Left ventricle myocardium inferior (tissue), 1 donor: ENCODE measurements around the gene VEGFA. TPM values are rescaled to one million over a fixed set of nuclear protein-coding genes. Genes with fewer than 3 reads are reported as not detected.

Source experiments
- DNase-seq: peaks from one replicate; pipeline ENCODE4 v3.0.0-alpha.2; 2020
- H3K27ac ChIP-seq: fragments of 200-600 bp; replicated peaks from 2 replicates; pipeline ENCODE4 v1.8.0; 2021
- H3K27me3 ChIP-seq: fragments of 200-600 bp; 2 replicates; pipeline ENCODE4 v1.8.0; 2021; ENCODE audit warnings: low read depth
- H3K36me3 ChIP-seq: fragments of 200-600 bp; 2 replicates; pipeline ENCODE4 v1.8.0; 2021
- H3K4me1 ChIP-seq: fragments of 200-600 bp; 2 replicates; pipeline ENCODE4 v1.8.0; 2021
- H3K4me3 ChIP-seq: fragments of 200-600 bp; 2 replicates; pipeline ENCODE4 v1.8.0; 2021; ENCODE audit warnings: mild to moderate bottlenecking, moderate library complexity
- H3K9me3 ChIP-seq: fragments of 200-600 bp; replicated peaks from 2 replicates; pipeline ENCODE4 v1.8.0; 2021
- CTCF ChIP-seq: fragments of 200-600 bp; IDR thresholded peaks from 2 replicates; pipeline ENCODE4 v1.8.0; 2021; ENCODE audit warnings: antibody characterized with exemption, mild to moderate bottlenecking, borderline replicate concordance
- intact Hi-C: fragments of 100-400 bp; cut with micrococcal nuclease; formaldehyde crosslinking; loops from one replicate; pipeline ENCODE4 v1.11.0; 2022
- total RNA-seq: library from RNA; stranded (reverse); fragmentation: NEBNext Ultra II Directional; extraction: Animal tissue kit (Norgen Biotek cat#: 25700); gene quantifications from one replicate; pipeline ENCODE4 v1.2.1, GENCODE V29; 2021
- donor health status: DM: no; HTN: yes; CAD: no; lungs with severe emphysema.

Gene VEGFA
- total RNA-seq, 1 donor from 2014 or later, result 359 TPM

- H3K36me3 ChIP-seq, result no peaks in the 10 kb centered on the region
- intact Hi-C loops, result no loop called here
- no peaks in the 10 kb centered on the region for H3K27me3 ChIP-seq
- no peak overlapping the region for H3K4me3 ChIP-seq
- no peak for DNase-seq
- peaks cover 24% of the 10 kb centered on the region for H3K4me1 ChIP-seq
- TF ChIP-seq CTCF, result no peak
- peaks cover 8% of the 10 kb centered on the region for H3K9me3 ChIP-seq
- peak overlapping the region; percentile 23 for H3K27ac ChIP-seq
Observed at GRCh38 chr6:43736844-43737243, 33.2 kb upstream of the VEGFA start.

GRCh38 chr6:43737272-43738081, 32.5 kb upstream of the VEGFA start:
- Histone ChIP-seq H3K4me3 (no peak overlapping the region), H3K27me3 (no peaks in the 10 kb centered on the region), H3K27ac (peak overlapping the region; percentile 23), H3K9me3 (peaks cover 1% of the 10 kb centered on the region), H3K4me1 (peaks cover 24% of the 10 kb centered on the region), H3K36me3 (no peaks in the 10 kb centered on the region)
- no peak for TF ChIP-seq CTCF
- DNase-seq, result peak; percentile 59
- intact Hi-C loops, result no loop called here

- Histone ChIP-seq H3K36me3 (no peaks in the 10 kb centered on the region), H3K27ac (no peak overlapping the region), H3K9me3 (no peaks in the 10 kb centered on the region), H3K4me1 (peaks cover 24% of the 10 kb centered on the region), H3K4me3 (no peak overlapping the region), H3K27me3 (no peaks in the 10 kb centered on the region)
- intact Hi-C loops, result no loop called here
- TF ChIP-seq CTCF, result no peak
- DNase-seq, result no peak
Observed at GRCh38 chr6:43738267-43738676, 31.7 kb upstream of the VEGFA start.

- DNase-seq, result no peak
- no peaks in the 10 kb centered on the region for H3K9me3 ChIP-seq
- no peaks in the 10 kb centered on the region for H3K27me3 ChIP-seq
- intact Hi-C loops, result no loop called here
- H3K4me3 ChIP-seq, result no peak overlapping the region
- no peaks in the 10 kb centered on the region for H3K36me3 ChIP-seq
- H3K27ac ChIP-seq, result no peak overlapping the region
- no peak for TF ChIP-seq CTCF
- peaks cover 18% of the 10 kb centered on the region for H3K4me1 ChIP-seq
Observed at GRCh38 chr6:43738877-43739641, 31.0 kb upstream of the VEGFA start.

GRCh38 chr6:43739642-43740091, 30.3 kb upstream of the VEGFA start:
- no peak for DNase-seq
- H3K9me3 ChIP-seq, result no peaks in the 10 kb centered on the region
- no peaks in the 10 kb centered on the region for H3K36me3 ChIP-seq
- no peak for TF ChIP-seq CTCF
- H3K4me1 ChIP-seq, result peaks cover 18% of the 10 kb centered on the region
- H3K4me3 ChIP-seq, result no peak overlapping the region
- intact Hi-C loops, result no loop called here
- no peak overlapping the region for H3K27ac ChIP-seq
- H3K27me3 ChIP-seq, result no peaks in the 10 kb centered on the region
